ENCODE measurements around the gene OTX2. TPM values are rescaled to one million over a fixed set of nuclear protein-coding genes. Genes with fewer than 3 reads are reported as not detected.

OTX2 gene
- total RNA-seq, 2 experiments from 2014 or later: not detected

GRCh38 chr14:56759633-56760032, 50.6 kb downstream of the OTX2 start:
- DNase-seq (no peak), ATAC-seq (ENCODE audit: poor library complexity) (no peak)
- Histone ChIP-seq H3K27me3 (ENCODE audit: control insufficient read depth in 1 of 2, insufficient read depth in 2 of 2, low read length in 2 of 2) (peaks cover 0 to 5% of the 10 kb centered on the region in 2 experiments), H3K4me3 (ENCODE audit: low read length) (no peak overlapping the region), H3K4me1 (ENCODE audit: insufficient read depth, low read length) (no peaks in the 10 kb centered on the region), H3K9me3 (ENCODE audit: control insufficient read depth in 1 of 2, insufficient read depth in 1 of 2, low read length in 2 of 2) (no peaks in the 10 kb centered on the region), H3K27ac (ENCODE audit: low read depth in 1 of 2, low read length in 2 of 2) (no peak overlapping the region), H3K36me3 (ENCODE audit: insufficient read depth, low read length) (no peaks in the 10 kb centered on the region)
- CTCF ChIA-PET: no interaction called here
- Mint-ChIP-seq H3K36me3 (ENCODE audit: low read depth) (no peaks in the 10 kb centered on the region), H3K27ac (no peak overlapping the region), H3K4me3 (no peak overlapping the region), H3K27me3 (peaks cover 24% of the 10 kb centered on the region), H3K9me3 (no peaks in the 10 kb centered on the region), H3K4me1 (ENCODE audit: low read depth) (no peaks in the 10 kb centered on the region)
- POLR2A ChIA-PET: no interaction called here
- TF ChIP-seq CTCF (IDR thresholded peaks at IDR 0.05): no peak
- intact Hi-C loops (cut with DNase I, micrococcal nuclease): no loop called here

GRCh38 chr14:56759094-56759493, 51.2 kb downstream of the OTX2 start:
- no peak overlapping the region for H3K27ac Mint-ChIP-seq
- H3K9me3 Mint-ChIP-seq: no peaks in the 10 kb centered on the region
- Histone ChIP-seq H3K4me1 (ENCODE audit: insufficient read depth, low read length) (no peaks in the 10 kb centered on the region), H3K27ac (ENCODE audit: low read depth in 1 of 2, low read length in 2 of 2) (no peak overlapping the region), H3K36me3 (ENCODE audit: insufficient read depth, low read length) (no peaks in the 10 kb centered on the region), H3K9me3 (ENCODE audit: control insufficient read depth in 1 of 2, insufficient read depth in 1 of 2, low read length in 2 of 2) (no peaks in the 10 kb centered on the region), H3K4me3 (ENCODE audit: low read length) (no peak overlapping the region), H3K27me3 (ENCODE audit: control insufficient read depth in 1 of 2, insufficient read depth in 2 of 2, low read length in 2 of 2) (peaks cover 0 to 5% of the 10 kb centered on the region in 2 experiments)
- H3K36me3 Mint-ChIP-seq (ENCODE audit: low read depth): no peaks in the 10 kb centered on the region
- H3K4me1 Mint-ChIP-seq (ENCODE audit: low read depth): no peaks in the 10 kb centered on the region
- no peak for DNase-seq
- TF ChIP-seq CTCF (IDR thresholded peaks at IDR 0.05): no peak
- intact Hi-C loops (cut with DNase I, micrococcal nuclease): no loop called here
- ChIA-PET CTCF (no interaction called here), POLR2A (no interaction called here)
- ATAC-seq (ENCODE audit: poor library complexity): no peak
- H3K27me3 Mint-ChIP-seq: peaks cover 20% of the 10 kb centered on the region
- no peak overlapping the region for H3K4me3 Mint-ChIP-seq

- Mint-ChIP-seq H3K9me3 (no peaks in the 10 kb centered on the region), H3K27me3 (peaks cover 23% of the 10 kb centered on the region), H3K4me3 (no peak overlapping the region), H3K27ac (no peak overlapping the region), H3K36me3 (ENCODE audit: low read depth) (no peaks in the 10 kb centered on the region), H3K4me1 (ENCODE audit: low read depth) (no peaks in the 10 kb centered on the region)
- Histone ChIP-seq H3K36me3 (ENCODE audit: insufficient read depth, low read length) (no peaks in the 10 kb centered on the region), H3K27ac (ENCODE audit: low read depth in 1 of 2, low read length in 2 of 2) (no peak overlapping the region), H3K9me3 (ENCODE audit: control insufficient read depth in 1 of 2, insufficient read depth in 1 of 2, low read length in 2 of 2) (no peaks in the 10 kb centered on the region), H3K4me3 (ENCODE audit: low read length) (no peak overlapping the region), H3K27me3 (ENCODE audit: control insufficient read depth in 1 of 2, insufficient read depth in 2 of 2, low read length in 2 of 2) (peaks cover 0 to 5% of the 10 kb centered on the region in 2 experiments), H3K4me1 (ENCODE audit: insufficient read depth, low read length) (no peaks in the 10 kb centered on the region)
- ATAC-seq (ENCODE audit: poor library complexity) (no peak), DNase-seq (no peak)
- intact Hi-C loops (cut with DNase I, micrococcal nuclease): no loop called here
- CTCF ChIA-PET: no interaction called here
- TF ChIP-seq CTCF (IDR thresholded peaks at IDR 0.05): no peak
- POLR2A ChIA-PET: no interaction called here
Observed at GRCh38 chr14:56754921-56755320, 55.4 kb downstream of the OTX2 start.
